Measurements from ENCODE around the gene ARFIP2. TPM values are rescaled to one million over a fixed set of nuclear protein-coding genes. Genes with fewer than 3 reads are reported as not detected.

The ARFIP2 gene
- total RNA-seq, 2 donors from 2014 or later: 52.1 to 62.8 TPM

DNA sequence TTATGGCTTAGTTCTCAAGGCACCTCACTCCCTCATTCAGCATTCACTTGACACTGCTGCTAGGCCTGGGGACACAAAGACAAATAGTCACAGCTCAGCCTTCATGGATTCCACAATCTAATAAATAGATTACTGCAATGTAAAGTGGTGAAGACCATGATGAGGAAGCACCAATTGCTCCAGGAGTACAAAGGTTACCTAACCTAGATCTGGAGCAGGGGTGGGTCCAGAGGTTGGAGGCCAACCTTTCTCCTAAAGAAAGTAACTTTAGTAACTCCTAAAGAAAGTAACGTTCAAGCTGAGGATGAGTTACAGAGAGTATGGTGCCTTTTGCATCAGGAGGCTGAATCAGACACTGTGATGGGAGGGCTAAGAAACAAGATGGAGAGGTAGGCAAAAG, 11.5 kb downstream of the ARFIP2 start:
- H3K9me3 ChIP-seq: no peaks in the 10 kb centered on the region
- DNase-seq (ENCODE audit: low spot score) (no peak), ATAC-seq (ENCODE audit: insufficient number of reproducible peaks, low FRiP score, low read depth) (no peak)
- H3K27me3 ChIP-seq (replicated peaks; ENCODE audit: insufficient read depth): no peaks in the 10 kb centered on the region
- H3K4me1 ChIP-seq (ENCODE audit: control insufficient read depth in 1 of 2, low read depth in 2 of 2): peaks cover 12 to 26% of the 10 kb centered on the region in 2 donors
- H3K36me3 ChIP-seq: peaks cover 1% of the 10 kb centered on the region
- peak overlapping the region; percentile 15 to 51 for H3K27ac ChIP-seq
- peak overlapping the region; percentile 10 for H3K4me3 ChIP-seq
- no peak for TF ChIP-seq CTCF (IDR thresholded peaks at IDR 0.05)

DNA sequence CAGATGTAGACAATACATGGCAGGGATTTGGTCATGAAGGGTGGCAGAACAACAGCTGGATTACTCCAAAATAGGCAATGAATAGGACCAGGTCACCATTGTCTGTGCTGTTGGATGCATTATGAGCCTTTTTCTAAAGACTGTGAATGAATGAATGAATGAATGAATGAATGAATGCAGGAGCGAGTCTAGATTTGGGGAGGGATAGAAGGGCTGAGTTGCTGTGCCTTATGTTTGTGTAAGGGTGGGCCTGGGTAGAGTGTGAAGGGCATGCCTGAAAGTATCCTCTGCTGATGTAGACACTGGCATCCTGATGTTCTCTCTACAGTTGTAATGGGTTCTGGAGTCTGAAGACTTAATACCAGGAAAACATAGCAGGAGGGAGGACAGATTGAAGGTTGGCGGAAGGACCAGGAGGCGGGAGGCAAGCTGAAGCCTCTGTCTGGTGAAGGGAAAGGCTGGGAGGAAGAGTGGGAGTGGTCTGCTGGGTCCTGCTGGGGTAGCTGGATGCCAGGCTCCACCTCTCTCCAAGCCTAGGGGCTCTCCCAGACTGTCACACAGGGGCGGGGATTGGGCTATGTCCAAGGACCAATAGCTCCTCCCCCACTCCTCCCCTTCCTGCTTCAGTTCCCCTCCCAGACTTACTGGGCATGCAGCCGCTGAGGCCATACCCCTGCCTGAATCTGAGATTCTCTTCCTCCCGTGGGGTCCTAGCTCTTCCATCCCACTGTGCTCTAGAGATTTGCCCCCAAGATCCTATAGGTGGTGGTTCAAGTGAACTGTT, 12.2 kb downstream of the ARFIP2 start:
- Histone ChIP-seq H3K4me1 (ENCODE audit: control insufficient read depth in 1 of 2, low read depth in 2 of 2) (peaks cover 12 to 26% of the 10 kb centered on the region in 2 donors), H3K36me3 (peaks cover 7% of the 10 kb centered on the region), H3K9me3 (no peaks in the 10 kb centered on the region), H3K27me3 (replicated peaks; ENCODE audit: insufficient read depth) (no peaks in the 10 kb centered on the region), H3K27ac (peak overlapping the region; percentile 15 to 51), H3K4me3 (peak overlapping the region; percentile 10)
- ATAC-seq (ENCODE audit: insufficient number of reproducible peaks, low FRiP score, low read depth) (peak; percentile 59), DNase-seq (ENCODE audit: low spot score) (peak; percentile 68)
- TF ChIP-seq CTCF (IDR thresholded peaks at IDR 0.05): no peak

GRCh38 chr11:6459099-6459450, 22.1 kb downstream of the ARFIP2 start:
- ATAC-seq (ENCODE audit: insufficient number of reproducible peaks, low FRiP score, low read depth): no peak
- TF ChIP-seq CTCF (IDR thresholded peaks at IDR 0.05): no peak
- H3K27ac ChIP-seq: no peak overlapping the region
- DNase-seq (ENCODE audit: low spot score): no peak
- H3K36me3 ChIP-seq: peaks cover 55% of the 10 kb centered on the region
- H3K27me3 ChIP-seq (replicated peaks; ENCODE audit: insufficient read depth): no peaks in the 10 kb centered on the region
- no peaks in the 10 kb centered on the region for H3K4me1 ChIP-seq (ENCODE audit: control insufficient read depth in 1 of 2, low read depth in 2 of 2)
- no peaks in the 10 kb centered on the region for H3K9me3 ChIP-seq
- no peak overlapping the region for H3K4me3 ChIP-seq

DNA sequence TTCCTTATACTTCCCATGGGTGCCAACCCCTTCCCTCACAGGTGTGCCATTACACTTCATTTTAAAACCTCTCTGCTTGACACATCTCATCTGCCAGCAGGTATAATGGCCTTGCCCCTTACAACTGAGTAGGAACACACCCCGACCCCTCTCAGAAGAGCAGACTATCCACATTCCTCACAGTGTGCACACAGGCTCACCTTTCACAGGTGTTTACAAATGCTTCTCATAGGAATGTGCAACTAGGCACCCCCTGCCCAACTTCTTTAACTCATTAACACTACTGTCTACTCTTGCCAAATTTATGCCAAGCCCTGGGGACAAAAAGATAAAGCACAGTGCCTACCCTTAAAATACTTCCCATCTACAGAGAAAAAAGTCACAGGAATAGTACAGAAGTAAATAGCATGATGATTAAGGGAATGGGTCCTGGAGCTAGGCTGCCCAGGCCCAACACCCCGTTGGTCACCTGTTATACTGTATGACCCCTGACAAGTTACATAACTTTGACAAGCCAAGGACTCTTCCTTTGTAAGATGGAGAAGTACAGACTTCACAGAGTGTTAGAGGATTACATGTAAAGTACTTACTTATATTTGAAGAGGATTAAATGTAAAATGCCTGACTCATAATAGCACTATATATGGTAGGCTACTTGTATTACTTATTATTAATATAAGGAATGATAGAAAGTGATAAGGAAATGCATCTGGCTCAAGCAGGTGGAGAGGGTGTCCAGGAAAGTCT, 22.6 kb downstream of the ARFIP2 start:
- H3K4me3 ChIP-seq: no peak overlapping the region
- H3K27ac ChIP-seq: no peak overlapping the region
- H3K9me3 ChIP-seq: no peaks in the 10 kb centered on the region
- ATAC-seq (ENCODE audit: insufficient number of reproducible peaks, low FRiP score, low read depth): no peak
- H3K27me3 ChIP-seq (replicated peaks; ENCODE audit: insufficient read depth): no peaks in the 10 kb centered on the region
- DNase-seq (ENCODE audit: low spot score): no peak
- H3K4me1 ChIP-seq (ENCODE audit: control insufficient read depth in 1 of 2, low read depth in 2 of 2): no peaks in the 10 kb centered on the region
- TF ChIP-seq CTCF (IDR thresholded peaks at IDR 0.05): no peak
- H3K36me3 ChIP-seq: peaks cover 54% of the 10 kb centered on the region

DNA sequence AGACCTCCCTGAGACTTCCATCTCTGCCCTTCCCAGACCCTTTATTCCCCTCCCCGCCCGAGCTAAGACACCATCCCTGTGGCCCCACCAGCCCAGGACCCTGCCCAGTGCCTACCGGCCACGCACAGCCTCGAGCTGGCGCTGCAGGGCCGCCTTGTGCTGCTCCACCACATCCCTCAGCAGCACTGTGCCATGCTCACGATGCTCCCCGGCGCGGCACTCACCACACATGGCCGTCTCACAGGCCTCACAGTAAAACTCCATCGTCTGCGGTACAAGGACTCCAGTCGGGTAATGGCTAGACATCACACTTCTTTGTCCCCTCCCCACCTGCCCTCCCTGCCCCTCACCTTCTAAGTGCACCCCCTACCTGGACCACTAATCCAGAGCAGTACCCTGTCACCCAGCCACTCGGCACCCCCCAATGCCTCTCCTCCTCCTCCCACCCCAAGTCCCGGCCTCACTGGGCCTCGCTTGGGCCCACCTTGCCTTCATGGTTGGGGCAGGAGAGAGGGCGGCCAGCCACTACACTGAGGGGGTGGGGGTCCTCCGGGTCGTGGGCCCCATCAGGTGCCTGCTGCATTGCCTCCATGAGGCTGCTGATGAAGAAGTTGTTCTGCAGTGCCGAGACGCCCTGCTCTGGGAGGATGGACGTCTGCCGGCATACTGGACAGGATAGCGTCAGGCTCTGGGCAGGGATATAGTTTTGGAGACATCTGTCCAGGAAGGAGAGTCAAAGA, 23.4 kb downstream of the ARFIP2 start:
- no peak overlapping the region for H3K27ac ChIP-seq
- no peaks in the 10 kb centered on the region for H3K9me3 ChIP-seq
- no peak overlapping the region for H3K4me3 ChIP-seq
- DNase-seq (ENCODE audit: low spot score): no peak
- ATAC-seq (ENCODE audit: insufficient number of reproducible peaks, low FRiP score, low read depth): no peak
- peaks cover 0 to 2% of the 10 kb centered on the region in 2 donors for H3K4me1 ChIP-seq (ENCODE audit: control insufficient read depth in 1 of 2, low read depth in 2 of 2)
- no peaks in the 10 kb centered on the region for H3K27me3 ChIP-seq (replicated peaks; ENCODE audit: insufficient read depth)
- no peak for TF ChIP-seq CTCF (IDR thresholded peaks at IDR 0.05)
- peaks cover 55% of the 10 kb centered on the region for H3K36me3 ChIP-seq
